Thymus (tissue), 14 donors: ENCODE data around the gene ARL4C. TPM values are rescaled to one million over a fixed set of nuclear protein-coding genes. Genes with fewer than 3 reads are reported as not detected.

Experiments
- DNase-seq, 9 donors: peaks; one replicate each; pipeline ENCODE4 v3.0.0-alpha.2; 2013; ENCODE audit warnings: low spot score in 9 of 9, low read depth in 6 of 9, missing footprints in 1 of 9
- H3K27ac ChIP-seq, 2 donors: one replicate each; pipeline ENCODE4 v1.5.1; 2013; ENCODE audit warnings: control low read depth in 1 of 2, low read depth in 1 of 2, low read length in 1 of 2, mild to moderate bottlenecking in 1 of 2, moderate library complexity in 1 of 2
- H3K27me3 ChIP-seq, 2 donors: one replicate each; pipeline ENCODE4 v1.5.1; 2013; ENCODE audit warnings: low read length in 1 of 2; ENCODE audit not compliant: control insufficient read depth in 2 of 2, insufficient read depth in 1 of 2
- H3K36me3 ChIP-seq, 2 donors: one replicate each; pipeline ENCODE4 v1.5.1; 2013; ENCODE audit warnings: low read length in 1 of 2, mild to moderate bottlenecking in 1 of 2, moderate library complexity in 1 of 2; ENCODE audit not compliant: control insufficient read depth in 2 of 2, insufficient read depth in 2 of 2
- H3K4me1 ChIP-seq, 2 donors: one replicate each; pipeline ENCODE4 v1.5.1; 2013; ENCODE audit warnings: low read length in 2 of 2; ENCODE audit not compliant: control insufficient read depth in 2 of 2, insufficient read depth in 2 of 2
- H3K4me3 ChIP-seq, 2 donors: one replicate each; pipeline ENCODE4 v1.5.1; 2013; ENCODE audit warnings: low read length in 2 of 2, control low read depth in 1 of 2, mild to moderate bottlenecking in 1 of 2
- H3K9me3 ChIP-seq, 2 donors: one replicate each; pipeline ENCODE4 v1.5.1; 2013; ENCODE audit warnings: low read length in 1 of 2, mild to moderate bottlenecking in 1 of 2; ENCODE audit not compliant: control insufficient read depth in 2 of 2, insufficient read depth in 1 of 2
- WGBS: extraction: QIAGEN DNeasy Blood & Tissue Kit; methylation state at CpG from one replicate; pipeline ENCODE4 v1.1.7; 2013; 5-methylcytosine and 5-hydroxymethylcytosine counted together
- long read RNA-seq, 10 donors: transcript quantifications; one replicate each; lab custom pipeline, GENCODE V29; 2026
- polyA plus RNA-seq: library from polyadenylated mRNA; stranded (reverse); fragments of 200-250 nt; gene quantifications from one replicate; pipeline ENCODE4 v1.2.3, GENCODE V29; 2013
- total RNA-seq: library from RNA; stranded (reverse); fragments of 120-200 nt; gene quantifications from one replicate; pipeline ENCODE4 v1.2.4, GENCODE V29; 2013
- donor health status: healthy.

ARL4C gene
- total RNA-seq = 46.7 TPM
- polyA plus RNA-seq = 59.9 TPM
- long read RNA-seq, donor 1, full-length matches to known transcripts = 24 of 24 reads
- long read RNA-seq, donor 1, partial matches to known transcripts = 0 of 24 reads
- long read RNA-seq, donor 1, other reads (novel, unspliced or antisense) = 0 of 24 reads
- long read RNA-seq, donor 2, full-length matches to known transcripts = 484 of 484 reads
- long read RNA-seq, donor 2, partial matches to known transcripts = 0 of 484 reads
- long read RNA-seq, donor 2, other reads (novel, unspliced or antisense) = 0 of 484 reads
- long read RNA-seq, donor 3, full-length matches to known transcripts = 225 of 225 reads
- long read RNA-seq, donor 3, partial matches to known transcripts = 0 of 225 reads
- long read RNA-seq, donor 3, other reads (novel, unspliced or antisense) = 0 of 225 reads
- long read RNA-seq, donor 4, full-length matches to known transcripts = 93 of 93 reads
- long read RNA-seq, donor 4, partial matches to known transcripts = 0 of 93 reads
- long read RNA-seq, donor 4, other reads (novel, unspliced or antisense) = 0 of 93 reads
- long read RNA-seq, donor 5, full-length matches to known transcripts = 269 of 269 reads
- long read RNA-seq, donor 5, partial matches to known transcripts = 0 of 269 reads
- long read RNA-seq, donor 5, other reads (novel, unspliced or antisense) = 0 of 269 reads
- long read RNA-seq, donor 6, full-length matches to known transcripts = 161 of 161 reads
- long read RNA-seq, donor 6, partial matches to known transcripts = 0 of 161 reads
- long read RNA-seq, donor 6, other reads (novel, unspliced or antisense) = 0 of 161 reads
- long read RNA-seq, donor 7, full-length matches to known transcripts = 188 of 188 reads
- long read RNA-seq, donor 7, partial matches to known transcripts = 0 of 188 reads
- long read RNA-seq, donor 7, other reads (novel, unspliced or antisense) = 0 of 188 reads
- long read RNA-seq, donor 8, full-length matches to known transcripts = 48 of 48 reads
- long read RNA-seq, donor 8, partial matches to known transcripts = 0 of 48 reads
- long read RNA-seq, donor 8, other reads (novel, unspliced or antisense) = 0 of 48 reads
- long read RNA-seq, donor 9, full-length matches to known transcripts = 153 of 153 reads
- long read RNA-seq, donor 9, partial matches to known transcripts = 0 of 153 reads
- long read RNA-seq, donor 9, other reads (novel, unspliced or antisense) = 0 of 153 reads
- long read RNA-seq, donor 10, full-length matches to known transcripts = 173 of 173 reads
- long read RNA-seq, donor 10, partial matches to known transcripts = 0 of 173 reads
- long read RNA-seq, donor 10, other reads (novel, unspliced or antisense) = 0 of 173 reads

DNA sequence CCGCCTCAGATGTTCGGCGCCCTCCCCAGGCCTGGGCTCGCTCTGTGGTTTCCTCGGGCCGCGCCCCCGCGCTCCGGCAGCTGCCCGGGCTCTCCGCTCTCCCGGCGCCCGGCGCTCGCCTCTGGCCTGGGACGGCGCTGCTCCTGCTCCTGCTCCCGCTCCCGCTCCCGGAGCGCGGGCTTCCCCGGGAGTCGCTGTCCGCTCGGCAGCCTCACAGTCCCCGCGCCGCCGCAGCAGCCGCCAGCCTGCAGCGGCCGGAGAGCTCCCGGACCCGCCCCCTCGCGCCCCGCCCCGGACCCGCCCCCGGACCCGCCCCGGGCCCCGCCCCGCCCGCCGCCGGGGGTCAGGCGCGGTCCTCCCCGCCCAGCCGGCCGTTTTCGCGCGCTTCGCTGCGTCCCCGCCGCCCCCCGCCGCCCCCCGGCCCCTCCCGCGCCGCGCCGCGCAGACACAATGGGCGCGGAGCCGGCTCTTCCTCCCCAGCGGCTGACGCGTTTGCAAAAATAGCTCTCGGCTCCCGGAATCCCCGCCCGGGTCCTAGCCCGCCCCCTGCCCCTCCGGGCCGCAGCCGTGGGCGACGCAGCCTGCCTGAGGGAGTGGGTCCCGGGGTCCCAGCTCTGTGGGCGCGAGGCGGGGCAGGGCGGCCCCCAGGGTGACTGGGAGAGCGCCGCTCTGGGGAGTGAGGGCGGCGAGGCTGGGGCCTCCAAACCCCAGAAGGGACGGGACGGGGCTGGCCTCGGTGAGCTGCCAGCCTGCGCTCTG lies at the start of gene ARL4C:
Gene ARL4C (minus strand): TSS at position 247 of the 759 bp plus-strand sequence. CDS start 495 bp downstream, outside the sequence.
- WGBS = 3% methylated on average over 100 of the region's 100 CpGs
- peak in 4 of 9 donors; percentile 58 to 79 (median 63) for DNase-seq

GRCh38 chr2:234544659-234545611 lies 48.1 kb upstream of the ARL4C start:
- peak; percentile 9 to 80 (median 59) for DNase-seq
- Histone ChIP-seq H3K4me1 (no peaks in the 10 kb centered on the region), H3K9me3 (no peaks in the 10 kb centered on the region), H3K27ac (no peak overlapping the region), H3K4me3 (no peak overlapping the region), H3K27me3 (peaks cover 0 to 10% of the 10 kb centered on the region in 2 donors), H3K36me3 (no peaks in the 10 kb centered on the region)
- WGBS = 19% methylated on average over 24 of the region's 24 CpGs

More for the DNA sequence above, at the start of gene ARL4C:
- Histone ChIP-seq H3K4me1 (peaks cover 5 to 22% of the 10 kb centered on the region in 2 donors), H3K9me3 (no peaks in the 10 kb centered on the region), H3K27me3 (no peaks in the 10 kb centered on the region), H3K27ac (peak within 1 kb of the TSS; percentile 90 to 95), H3K4me3 (peak within 1 kb of the TSS; percentile 92 to 96), H3K36me3 (peaks cover 0 to 13% of the 10 kb centered on the region in 2 donors)

DNA sequence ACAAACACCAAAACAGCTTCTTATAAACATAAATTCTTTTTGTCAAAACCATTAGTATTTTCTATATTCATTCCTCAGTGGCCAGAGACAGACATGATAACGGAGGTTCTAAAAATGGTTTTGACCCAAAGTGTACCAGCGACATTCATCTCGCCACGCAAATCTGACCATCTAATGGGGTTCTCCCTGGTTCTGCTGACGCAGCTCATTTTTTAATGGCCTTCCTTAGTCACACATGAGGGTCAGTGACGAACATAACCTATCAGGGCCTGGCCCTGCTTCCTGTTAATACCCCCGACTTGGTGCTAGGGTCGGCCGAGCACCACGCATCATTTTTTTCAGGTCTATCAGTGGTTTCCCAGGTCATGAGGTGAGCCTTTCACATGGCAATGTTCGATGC lies 45.9 kb upstream of the ARL4C start:
- Histone ChIP-seq H3K27ac (no peak overlapping the region), H3K27me3 (peaks cover 0 to 10% of the 10 kb centered on the region in 2 donors), H3K9me3 (no peaks in the 10 kb centered on the region), H3K4me1 (no peaks in the 10 kb centered on the region), H3K36me3 (no peaks in the 10 kb centered on the region), H3K4me3 (no peak overlapping the region)
- DNase-seq = no peak
- 91% methylated on average over 11 of the region's 11 CpGs for WGBS

DNA sequence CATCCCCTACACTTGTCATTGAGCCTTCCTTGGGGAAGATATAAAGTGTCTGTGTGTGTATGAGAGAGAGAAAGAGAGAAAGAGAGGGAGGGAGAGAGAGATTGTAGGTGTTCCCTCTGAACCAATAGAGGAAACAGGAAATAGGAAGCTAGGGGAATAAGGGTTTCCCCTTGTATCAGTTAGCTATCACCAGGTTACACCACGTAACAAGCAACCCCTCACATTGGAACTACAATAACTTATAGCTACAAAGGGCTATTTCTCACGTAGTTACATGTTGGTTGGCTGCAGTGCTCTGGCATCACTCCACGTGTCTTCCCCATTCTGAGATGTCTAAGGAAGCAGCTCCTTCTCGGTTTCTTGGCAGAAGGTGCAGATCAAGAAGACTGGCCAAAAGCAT lies 41.0 kb upstream of the ARL4C start:
- Histone ChIP-seq H3K9me3 (no peaks in the 10 kb centered on the region), H3K27me3 (peaks cover 0 to 4% of the 10 kb centered on the region in 2 donors), H3K27ac (no peak overlapping the region), H3K4me3 (no peak overlapping the region), H3K36me3 (no peaks in the 10 kb centered on the region), H3K4me1 (no peaks in the 10 kb centered on the region)
- no peak for DNase-seq
- WGBS = 83% methylated on average over 4 of the region's 4 CpGs

GRCh38 chr2:234536178-234536965 lies 39.5 kb upstream of the ARL4C start:
- Histone ChIP-seq H3K4me3 (no peak overlapping the region), H3K36me3 (no peaks in the 10 kb centered on the region)

GRCh38 chr2:234535464-234535863 lies 38.6 kb upstream of the ARL4C start:
- H3K27me3 ChIP-seq = peaks cover 0 to 3% of the 10 kb centered on the region in 2 donors
- no peaks in the 10 kb centered on the region for H3K36me3 ChIP-seq
- no peaks in the 10 kb centered on the region for H3K9me3 ChIP-seq
- no peak overlapping the region for H3K27ac ChIP-seq
- 96% methylated on average over 1 of the region's 1 CpG for WGBS
- H3K4me1 ChIP-seq = no peaks in the 10 kb centered on the region
- no peak for DNase-seq
- H3K4me3 ChIP-seq = no peak overlapping the region

More at GRCh38 chr2:234536178-234536965, 39.5 kb upstream of the ARL4C start:
- 70% methylated on average over 13 of the region's 13 CpGs for WGBS
- H3K27me3 ChIP-seq = peaks cover 0 to 3% of the 10 kb centered on the region in 2 donors
- no peaks in the 10 kb centered on the region for H3K9me3 ChIP-seq
- DNase-seq = no peak
- H3K4me1 ChIP-seq = no peaks in the 10 kb centered on the region
- H3K27ac ChIP-seq = no peak overlapping the region

DNA sequence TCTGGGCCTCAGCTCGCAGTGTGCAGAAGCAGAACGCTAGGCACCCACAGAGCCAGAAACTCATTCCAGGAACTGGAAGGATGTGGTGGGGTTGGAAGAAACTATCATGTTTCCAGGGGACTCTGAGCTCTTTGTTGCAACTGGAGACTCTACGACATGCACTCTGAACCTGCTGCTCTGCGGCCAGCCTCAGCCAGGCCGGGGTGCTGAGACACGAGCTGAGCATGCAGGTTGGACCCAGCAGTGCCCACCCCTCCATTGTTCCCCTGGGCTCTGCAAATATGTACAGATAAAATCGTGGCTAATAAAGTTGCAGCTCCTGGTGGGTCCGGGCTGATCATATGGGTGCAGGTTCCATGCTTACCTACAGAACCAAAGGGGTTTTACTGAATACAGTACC lies 37.6 kb upstream of the ARL4C start:
- Histone ChIP-seq H3K4me3 (no peak overlapping the region), H3K36me3 (no peaks in the 10 kb centered on the region), H3K27me3 (peaks cover 0 to 3% of the 10 kb centered on the region in 2 donors), H3K4me1 (no peaks in the 10 kb centered on the region), H3K27ac (no peak overlapping the region), H3K9me3 (no peaks in the 10 kb centered on the region)
- no peak for DNase-seq
- WGBS = 91% methylated on average over 8 of the region's 8 CpGs
